CD8-positive, alpha-beta memory T cell (primary cell): ENCODE results near the gene SETD2. TPM values are rescaled to one million over a fixed set of nuclear protein-coding genes. Genes with fewer than 3 reads are reported as not detected.

Experiments used
- CTCF ChIA-PET: fragments of 350-600 bp; sonication (Branson Sonifier 250); formaldehyde crosslinking; loops from one replicate; lab custom pipeline; 2021; ENCODE audit warnings: antibody characterized with exemption; lab: Charles Lee
- POLR2A ChIA-PET: fragments of 350-600 bp; sonication (Branson Sonifier 250); formaldehyde crosslinking; loops from one replicate; lab custom pipeline; 2021; ENCODE audit warnings: antibody characterized with exemption; lab: Charles Lee
- DNase-seq, 5 donors: peaks; one replicate each; pipeline versions ENCODE4 v3.0.0 to v3.0.0-alpha.2; 2020 to 2022; ENCODE audit warnings: mixed read lengths in 1 of 5
- H3K27ac ChIP-seq: one replicate; pipeline ENCODE4 v1.7.0; 2013; ENCODE audit warnings: low read depth, mild to moderate bottlenecking, low read length, moderate library complexity
- H3K27me3 ChIP-seq: 2 replicates; pipeline ENCODE4 v1.7.0; 2013; ENCODE audit warnings: low read length, mild to moderate bottlenecking; ENCODE audit not compliant: insufficient read depth, poor library complexity, severe bottlenecking
- H3K36me3 ChIP-seq: 2 replicates; pipeline ENCODE4 v1.7.0; 2013; ENCODE audit warnings: mild to moderate bottlenecking, low read length, moderate library complexity; ENCODE audit not compliant: insufficient read depth
- H3K4me1 ChIP-seq: 2 replicates; pipeline ENCODE4 v1.7.0; 2013; ENCODE audit warnings: mild to moderate bottlenecking, low read length, moderate library complexity; ENCODE audit not compliant: insufficient read depth
- H3K4me3 ChIP-seq: 2 replicates; pipeline ENCODE4 v1.7.0; 2013; ENCODE audit warnings: mild to moderate bottlenecking, low read length
- H3K9me3 ChIP-seq: 2 replicates; pipeline ENCODE4 v1.7.0; 2013; ENCODE audit warnings: mild to moderate bottlenecking, low read length
- H3K27ac Mint-ChIP-seq, 8 donors: one replicate each; pipeline ENCODE4 v1.8.0; 2020 to 2021; ENCODE audit warnings: mixed read lengths in 8 of 8, mild to moderate bottlenecking in 6 of 8, inconsistent platforms in 3 of 8, moderate library complexity in 3 of 8
- H3K27me3 Mint-ChIP-seq, 2 donors: one replicate each; pipeline ENCODE4 v1.8.0; 2020 to 2021; ENCODE audit warnings: mixed read lengths in 2 of 2, mild to moderate bottlenecking in 1 of 2, moderate library complexity in 1 of 2
- H3K36me3 Mint-ChIP-seq, 3 donors: one replicate each; pipeline ENCODE4 v1.8.0; 2020 to 2021; ENCODE audit warnings: mixed read lengths in 3 of 3, inconsistent platforms in 1 of 3, mild to moderate bottlenecking in 1 of 3
- H3K4me1 Mint-ChIP-seq, 3 donors: one replicate each; pipeline ENCODE4 v1.8.0; 2020 to 2021; ENCODE audit warnings: mixed read lengths in 3 of 3, inconsistent platforms in 1 of 3, mild to moderate bottlenecking in 1 of 3
- H3K4me3 Mint-ChIP-seq, 7 donors: one replicate each; pipeline ENCODE4 v1.8.0; 2020 to 2021; ENCODE audit warnings: mixed read lengths in 7 of 7, mild to moderate bottlenecking in 6 of 7, moderate library complexity in 4 of 7, inconsistent platforms in 2 of 7
- H3K9me3 Mint-ChIP-seq, 5 donors: one replicate each; pipeline ENCODE4 v1.8.0; 2020 to 2022; ENCODE audit warnings: mixed read lengths in 5 of 5, mild to moderate bottlenecking in 3 of 5, moderate library complexity in 2 of 5, inconsistent platforms in 1 of 5
- polyA plus RNA-seq: library from polyadenylated mRNA; unstranded; fragments of 300-500 nt; fragmentation: Illumina TruSeq; gene quantifications from one replicate; pipeline ENCODE4 v1.2.3, GENCODE V29; 2021
- total RNA-seq, 2 experiments: library from RNA; stranded (reverse); gene quantifications; one replicate each; pipeline ENCODE4 v1.2.3, GENCODE V29; 2021

SETD2 gene
- total and polyA plus RNA-seq, 3 experiments from 2014 or later: 30.2 to 32.8 (median 32.4) TPM

DNA sequence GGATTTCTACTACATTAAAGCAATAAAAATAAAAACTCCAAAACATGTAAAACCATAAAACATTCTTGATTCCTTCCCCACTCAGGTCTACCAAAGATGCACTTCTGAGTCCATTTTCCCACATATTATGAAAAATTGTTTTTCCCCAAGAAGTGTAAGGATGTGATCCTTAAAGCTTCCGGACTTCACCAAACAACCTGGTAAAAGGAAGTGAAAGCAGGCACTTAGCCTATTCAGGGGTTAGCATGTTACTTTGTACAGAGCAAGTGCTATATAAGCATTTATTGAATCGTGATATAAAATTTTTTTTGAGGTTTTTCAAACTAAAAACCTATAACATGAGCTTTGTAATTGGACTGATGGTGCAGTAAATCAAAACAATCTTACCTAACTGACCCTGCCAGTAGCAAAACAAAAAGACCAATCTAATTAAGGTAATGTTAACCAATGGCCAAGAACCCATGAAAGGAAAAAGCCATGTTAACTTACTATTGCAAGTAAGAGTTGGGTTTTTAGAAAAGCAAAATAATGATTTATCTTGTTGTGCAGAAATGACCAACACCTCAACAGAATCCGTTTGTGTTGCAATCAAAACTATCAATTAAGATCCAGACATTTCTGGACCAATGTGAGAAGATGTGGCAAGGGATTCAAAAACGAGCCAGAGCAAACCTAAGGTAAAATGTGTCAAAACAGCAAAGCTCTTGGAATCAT, 1.8 kb downstream of the SETD2 start:
- DNase-seq: no peak
- Histone ChIP-seq H3K27ac (peak overlapping the region; percentile 94), H3K9me3 (no peaks in the 10 kb centered on the region), H3K4me3 (peak overlapping the region; percentile 95), H3K4me1 (peaks cover 69% of the 10 kb centered on the region), H3K36me3 (no peaks in the 10 kb centered on the region), H3K27me3 (no peaks in the 10 kb centered on the region)
- peak overlapping the region; percentile 95 to 99 (median 99) for H3K4me3 Mint-ChIP-seq
- peaks cover 59 to 78% (median 73%) of the 10 kb centered on the region in 3 donors for H3K4me1 Mint-ChIP-seq
- ChIA-PET CTCF (interaction anchor here (0.7 kb wide), 1 partner anchor 24 kb away, joined by 3 read pairs; no protein-coding TSS in a partner anchor), POLR2A (no interaction called here)
- peaks cover 0 to 26% (median 1%) of the 10 kb centered on the region in 3 donors for H3K36me3 Mint-ChIP-seq
- H3K27me3 Mint-ChIP-seq: peaks cover 0 to 2% of the 10 kb centered on the region in 2 donors
- no peaks in the 10 kb centered on the region for H3K9me3 Mint-ChIP-seq
- peak overlapping the region; percentile 97 to 100 (median 100) for H3K27ac Mint-ChIP-seq

DNA sequence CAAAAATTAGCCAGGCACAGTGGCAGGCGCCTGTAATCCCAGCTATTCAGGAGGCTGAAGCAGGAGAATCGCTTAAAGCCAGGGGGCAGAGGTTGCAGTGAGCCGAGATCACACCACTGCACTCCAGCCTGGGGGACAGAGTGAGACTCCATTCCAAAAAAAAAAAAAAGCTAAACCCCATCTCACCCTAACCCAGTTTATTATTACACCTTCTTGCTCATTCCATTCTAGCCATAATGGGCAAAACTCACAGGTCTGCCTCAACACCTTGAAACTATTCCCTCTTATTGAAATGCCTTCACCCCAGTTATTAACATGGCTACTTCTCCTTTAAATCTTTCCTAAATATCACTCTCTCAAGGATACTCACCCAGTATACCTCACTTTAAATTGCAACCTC, 4.1 kb downstream of the SETD2 start:
- no peak for DNase-seq
- peaks cover 66% of the 10 kb centered on the region for H3K4me1 ChIP-seq
- no peak overlapping the region for H3K4me3 ChIP-seq
- H3K27ac ChIP-seq: no peak overlapping the region
- Mint-ChIP-seq H3K9me3 (no peaks in the 10 kb centered on the region), H3K4me1 (peaks cover 69 to 84% (median 84%) of the 10 kb centered on the region in 3 donors), H3K27me3 (peaks cover 0 to 2% of the 10 kb centered on the region in 2 donors), H3K27ac (peak overlapping the region in 5 of 8 donors; percentile 17 to 90 (median 62)), H3K36me3 (peaks cover 0 to 27% (median 1%) of the 10 kb centered on the region in 3 donors), H3K4me3 (peak overlapping the region in 6 of 7 donors; percentile 17 to 62 (median 50))
- POLR2A ChIA-PET: no interaction called here
- no peaks in the 10 kb centered on the region for H3K9me3 ChIP-seq
- no peaks in the 10 kb centered on the region for H3K36me3 ChIP-seq
- CTCF ChIA-PET: no interaction called here
- no peaks in the 10 kb centered on the region for H3K27me3 ChIP-seq

DNA sequence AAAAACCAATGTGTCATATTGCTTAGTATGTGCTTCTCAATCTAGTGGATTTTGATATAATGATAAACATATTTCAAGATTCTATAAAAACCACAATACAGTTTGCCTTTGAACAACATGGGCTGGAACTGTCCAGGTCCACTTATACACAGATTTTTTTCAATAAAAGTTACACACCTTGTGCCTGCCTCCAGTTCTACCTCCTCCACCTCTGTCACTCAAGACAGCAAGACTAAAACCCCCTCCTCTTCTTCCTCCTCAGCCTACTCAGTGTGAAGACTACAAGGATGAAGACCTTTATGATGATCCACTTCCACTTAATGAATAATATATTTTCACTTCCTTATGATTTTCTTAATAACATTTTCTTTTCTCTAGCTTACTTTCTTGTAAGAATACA, 5.7 kb downstream of the SETD2 start:
- ChIA-PET CTCF (interaction anchor here (1.1 kb wide), 1 partner anchor 43 kb away, joined by 4 read pairs; no protein-coding TSS in a partner anchor), POLR2A (no interaction called here)
- no peak for DNase-seq
- H3K9me3 ChIP-seq: no peaks in the 10 kb centered on the region
- peaks cover 0 to 2% of the 10 kb centered on the region in 2 donors for H3K27me3 Mint-ChIP-seq
- H3K9me3 Mint-ChIP-seq: no peaks in the 10 kb centered on the region
- H3K4me1 Mint-ChIP-seq: peaks cover 78 to 98% (median 96%) of the 10 kb centered on the region in 3 donors
- H3K4me3 ChIP-seq: no peak overlapping the region
- H3K27ac Mint-ChIP-seq: peak overlapping the region in 5 of 8 donors; percentile 18 to 79 (median 76)
- H3K4me1 ChIP-seq: peaks cover 73% of the 10 kb centered on the region
- H3K36me3 ChIP-seq: no peaks in the 10 kb centered on the region
- no peak overlapping the region for H3K27ac ChIP-seq
- H3K36me3 Mint-ChIP-seq: peaks cover 0 to 25% (median 4%) of the 10 kb centered on the region in 3 donors
- peak overlapping the region in 6 of 7 donors; percentile 1 to 52 (median 44) for H3K4me3 Mint-ChIP-seq
- H3K27me3 ChIP-seq: no peaks in the 10 kb centered on the region

DNA sequence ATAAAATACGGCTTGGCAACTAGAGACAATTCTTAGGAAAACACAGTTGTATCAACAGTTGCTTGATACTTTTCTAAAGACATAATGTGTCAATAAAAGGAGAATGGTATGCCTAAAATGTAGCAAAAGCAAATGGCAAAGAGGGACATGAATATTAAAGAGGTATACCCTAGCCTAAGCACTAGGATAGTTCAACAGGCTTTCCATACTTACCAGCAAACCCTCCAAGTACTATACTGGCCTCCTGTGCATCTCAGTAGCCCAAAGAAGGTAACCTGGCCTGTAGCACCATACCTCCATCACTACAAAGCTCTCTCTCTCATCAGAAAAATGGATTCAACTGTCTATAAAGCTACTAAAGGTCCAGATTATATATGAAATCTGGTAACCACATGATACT, 7.5 kb downstream of the SETD2 start:
- H3K27ac ChIP-seq: no peak overlapping the region
- H3K4me3 ChIP-seq: no peak overlapping the region
- Mint-ChIP-seq H3K27ac (peak overlapping the region in 4 of 8 donors; percentile 17 to 64 (median 54)), H3K36me3 (peaks cover 0 to 16% (median 4%) of the 10 kb centered on the region in 3 donors), H3K9me3 (no peaks in the 10 kb centered on the region), H3K4me1 (peaks cover 82 to 99% (median 99%) of the 10 kb centered on the region in 3 donors), H3K4me3 (peak overlapping the region in 4 of 7 donors; percentile 4 to 49 (median 26)), H3K27me3 (no peaks in the 10 kb centered on the region)
- ChIA-PET POLR2A (no interaction called here), CTCF (no interaction called here)
- no peak for DNase-seq
- peaks cover 72% of the 10 kb centered on the region for H3K4me1 ChIP-seq
- H3K9me3 ChIP-seq: no peaks in the 10 kb centered on the region
- no peaks in the 10 kb centered on the region for H3K27me3 ChIP-seq
- no peaks in the 10 kb centered on the region for H3K36me3 ChIP-seq

DNA sequence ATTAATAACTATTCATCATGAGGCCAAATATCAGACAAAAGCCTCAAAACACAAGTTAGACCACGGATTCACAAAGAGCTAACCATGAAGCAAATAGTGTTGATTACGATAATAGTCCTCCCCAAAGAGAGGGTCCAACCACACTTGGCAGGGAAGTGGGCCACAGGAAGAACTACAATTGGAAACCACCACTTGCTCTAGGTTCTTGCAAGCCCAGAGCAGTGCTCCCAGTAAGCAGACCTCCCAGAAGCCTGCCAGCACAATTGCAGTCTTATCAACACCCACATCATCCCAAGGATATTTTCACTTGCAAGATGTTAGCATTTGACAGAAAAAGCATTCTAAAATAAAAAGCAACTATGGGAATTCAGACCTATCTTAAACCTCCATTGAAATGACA, 11.3 kb downstream of the SETD2 start:
- Mint-ChIP-seq H3K4me1 (peaks cover 76 to 89% (median 87%) of the 10 kb centered on the region in 3 donors), H3K36me3 (peaks cover 0 to 9% (median 3%) of the 10 kb centered on the region in 3 donors), H3K9me3 (no peaks in the 10 kb centered on the region), H3K4me3 (peak overlapping the region in 4 of 7 donors; percentile 10 to 78 (median 38)), H3K27me3 (no peaks in the 10 kb centered on the region), H3K27ac (peak overlapping the region in 3 of 8 donors; percentile 27 to 45 (median 42))
- ChIA-PET CTCF (interaction anchor here (1.8 kb wide), 1 partner anchor 12 kb away, joined by 6 read pairs; no protein-coding TSS in a partner anchor), POLR2A (interaction anchor here (1.3 kb wide), 1 partner anchor 12 kb away, joined by 3 read pairs; the partner anchor contains the start of gene SETD2)
- Histone ChIP-seq H3K4me3 (no peak overlapping the region), H3K36me3 (no peaks in the 10 kb centered on the region), H3K27me3 (no peaks in the 10 kb centered on the region), H3K4me1 (peaks cover 57% of the 10 kb centered on the region), H3K27ac (no peak overlapping the region), H3K9me3 (no peaks in the 10 kb centered on the region)
- DNase-seq: no peak

DNA sequence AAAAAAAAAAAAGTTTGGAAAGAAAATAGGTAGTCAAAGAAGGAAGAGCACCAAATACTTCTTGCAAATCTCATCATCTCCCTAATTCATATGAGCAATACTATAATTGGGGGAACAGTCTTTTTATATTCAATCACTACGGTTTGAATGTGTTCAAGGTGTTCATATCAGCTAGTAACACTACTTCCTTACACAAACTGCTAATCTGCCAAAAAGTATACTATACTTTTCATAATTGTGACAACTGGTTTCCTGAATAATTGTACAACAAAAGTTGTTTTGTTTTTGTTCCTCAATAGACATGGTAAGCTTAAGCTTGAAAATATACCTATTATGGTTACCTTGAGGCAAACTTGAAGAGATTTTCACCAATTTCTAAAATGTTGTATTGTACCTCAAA, 12.1 kb downstream of the SETD2 start:
- Histone ChIP-seq H3K4me1 (peaks cover 50% of the 10 kb centered on the region), H3K9me3 (no peaks in the 10 kb centered on the region), H3K4me3 (no peak overlapping the region), H3K36me3 (no peaks in the 10 kb centered on the region), H3K27ac (no peak overlapping the region), H3K27me3 (no peaks in the 10 kb centered on the region)
- H3K9me3 Mint-ChIP-seq: no peaks in the 10 kb centered on the region
- peaks cover 71 to 83% (median 80%) of the 10 kb centered on the region in 3 donors for H3K4me1 Mint-ChIP-seq
- ChIA-PET POLR2A (interaction anchor here (0.6 to 1.3 kb wide), 2 partner anchors 12 to 46 kb away, joined by 3 to 11 read pairs; partner anchors contain the start of gene SETD2), CTCF (no interaction called here)
- peaks cover 0 to 9% (median 3%) of the 10 kb centered on the region in 3 donors for H3K36me3 Mint-ChIP-seq
- peak overlapping the region in 1 of 8 donors; percentile 53 for H3K27ac Mint-ChIP-seq
- no peaks in the 10 kb centered on the region for H3K27me3 Mint-ChIP-seq
- H3K4me3 Mint-ChIP-seq: peak overlapping the region in 3 of 7 donors; percentile 33 to 61 (median 37)
- DNase-seq: no peak

DNA sequence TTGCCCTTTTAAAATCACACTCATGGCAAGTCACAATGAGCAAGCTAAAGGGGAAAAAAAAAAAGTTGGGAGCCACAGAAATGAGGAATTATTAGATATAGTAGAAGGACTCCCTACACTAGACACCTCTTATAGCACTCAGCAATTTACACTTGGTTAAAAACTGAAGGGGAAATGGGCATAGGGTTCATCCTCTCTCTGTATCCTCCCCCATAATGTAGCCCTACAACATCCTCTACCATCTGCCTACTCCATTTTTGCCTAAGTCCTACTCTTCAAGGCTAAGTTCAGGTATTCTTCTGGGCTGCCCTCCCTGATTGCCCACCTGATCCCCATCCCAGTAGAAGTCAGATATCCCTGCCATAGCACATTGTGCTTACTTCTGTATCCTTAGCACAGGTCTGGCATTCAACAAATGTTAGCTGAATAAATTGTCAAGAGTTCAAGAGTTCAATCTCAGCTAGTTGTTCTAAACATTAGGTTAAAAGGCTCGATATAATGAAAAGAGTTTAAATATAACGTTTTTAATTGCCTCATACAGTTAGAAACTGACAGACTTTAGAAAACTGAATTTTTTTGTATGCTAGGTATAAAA, 14.5 kb downstream of the SETD2 start:
- DNase-seq: no peak
- H3K27ac ChIP-seq: no peak overlapping the region
- POLR2A ChIA-PET: interaction anchor here (0.6 kb wide), 1 partner anchor 1413 kb away, joined by 3 read pairs; no protein-coding TSS in a partner anchor
- H3K4me3 ChIP-seq: no peak overlapping the region
- no peaks in the 10 kb centered on the region for H3K9me3 ChIP-seq
- Mint-ChIP-seq H3K4me3 (peak overlapping the region in 4 of 7 donors; percentile 3 to 46 (median 7)), H3K4me1 (peaks cover 63 to 78% (median 70%) of the 10 kb centered on the region in 3 donors), H3K27me3 (peaks cover 0 to 2% of the 10 kb centered on the region in 2 donors), H3K36me3 (peaks cover 0 to 11% (median 2%) of the 10 kb centered on the region in 3 donors), H3K27ac (peak overlapping the region in 3 of 8 donors; percentile 2 to 38 (median 27)), H3K9me3 (no peaks in the 10 kb centered on the region)
- H3K27me3 ChIP-seq: no peaks in the 10 kb centered on the region
- H3K36me3 ChIP-seq: no peaks in the 10 kb centered on the region
- peaks cover 48% of the 10 kb centered on the region for H3K4me1 ChIP-seq
- CTCF ChIA-PET: interaction anchor here (1.1 to 1.4 kb wide), 2 partner anchors 15 to 19 kb away, joined by 3 to 5 read pairs; partner anchors contain the start of gene SETD2
